Loucy (cell line): Measurements from ENCODE around the gene HHATL.
"Not testable (repeated sequence)": the region's sequence is repeated elsewhere in the genome, so short reads cannot be mapped to it uniquely, and the experiment has no call there.

ENCODE experiments used
- H2AFZ ChIP-seq: fragments of 200-600 bp; sonication (generic); 2 replicates; pipeline ENCODE4 v1.6.0; 2016; ENCODE audit warnings: antibody characterized with exemption, mild to moderate bottlenecking, low read length, moderate library complexity
- H3F3A ChIP-seq: fragments of 200-600 bp; 2 replicates; pipeline ENCODE4 v1.6.0; 2016; ENCODE audit warnings: antibody characterized with exemption, low read depth, mild to moderate bottlenecking
- H3K27me3 ChIP-seq: fragments of 200-600 bp; sonication (generic); 2 replicates; pipeline ENCODE4 v1.6.1; 2014; ENCODE audit warnings: low read length, mild to moderate bottlenecking; ENCODE audit not compliant: insufficient read depth, poor library complexity, severe bottlenecking
- H3K36me3 ChIP-seq: fragments of 200-600 bp; sonication (generic); 2 replicates; pipeline ENCODE4 v1.6.1; 2016; ENCODE audit warnings: low read length; ENCODE audit not compliant: insufficient read depth
- H3K4me1 ChIP-seq: fragments of 200-600 bp; sonication (generic); 2 replicates; pipeline ENCODE4 v1.5.1; 2014; ENCODE audit warnings: low read length, mild to moderate bottlenecking; ENCODE audit not compliant: insufficient read depth, poor library complexity, severe bottlenecking
- H3K4me2 ChIP-seq: fragments of 200-600 bp; sonication (generic); 2 replicates; pipeline ENCODE4 v1.6.0; 2014; ENCODE audit warnings: antibody characterized with exemption, low read length, low read depth, mild to moderate bottlenecking; ENCODE audit not compliant: poor library complexity, severe bottlenecking
- H3K4me3 ChIP-seq: fragments of 200-600 bp; sonication (generic); 2 replicates; pipeline ENCODE4 v1.5.1; 2014; ENCODE audit warnings: low read length, mild to moderate bottlenecking, mixed read lengths; ENCODE audit not compliant: poor library complexity, severe bottlenecking
- H3K79me2 ChIP-seq: fragments of 200-600 bp; sonication (generic); 2 replicates; pipeline ENCODE4 v1.6.1; 2014; ENCODE audit warnings: low read length; ENCODE audit not compliant: insufficient read depth
- H3K9ac ChIP-seq: fragments of 200-600 bp; sonication (generic); 2 replicates; pipeline ENCODE4 v1.6.0; 2014; ENCODE audit warnings: mild to moderate bottlenecking, low read depth, low read length, moderate library complexity; ENCODE audit not compliant: poor library complexity, severe bottlenecking
- H3K9me2 ChIP-seq: fragments of 200-600 bp; sonication (generic); replicated peaks from 2 replicates; pipeline ENCODE4 v1.6.1; 2016; ENCODE audit warnings: low read depth, low read length, mixed read lengths
- H3K9me3 ChIP-seq: fragments of 200-600 bp; sonication (generic); 2 replicates; pipeline ENCODE4 v1.6.1; 2014; ENCODE audit warnings: mild to moderate bottlenecking, antibody characterized with exemption, low read length, low read depth; ENCODE audit not compliant: insufficient read depth
- H4K20me1 ChIP-seq: fragments of 200-600 bp; sonication (generic); 2 replicates; pipeline ENCODE4 v1.6.0; 2014; ENCODE audit warnings: antibody characterized with exemption, low read length, mild to moderate bottlenecking; ENCODE audit not compliant: insufficient read depth, poor library complexity, severe bottlenecking
- EZH2phosphoT487 ChIP-seq: fragments of 200-600 bp; IDR thresholded peaks from 2 replicates; pipeline ENCODE4 v1.6.1; 2018; ENCODE audit warnings: antibody characterized with exemption, mild to moderate bottlenecking, moderate library complexity, borderline replicate concordance
- TF ChIP-seq, protein P1 (sequence below): fragments of 200-600 bp; sonication (generic); conservative IDR thresholded peaks from 2 replicates; pipeline ENCODE4 v1.5.1; 2014; ENCODE audit warnings: mild to moderate bottlenecking, antibody characterized with exemption, low read length

HHATL gene

DNA sequence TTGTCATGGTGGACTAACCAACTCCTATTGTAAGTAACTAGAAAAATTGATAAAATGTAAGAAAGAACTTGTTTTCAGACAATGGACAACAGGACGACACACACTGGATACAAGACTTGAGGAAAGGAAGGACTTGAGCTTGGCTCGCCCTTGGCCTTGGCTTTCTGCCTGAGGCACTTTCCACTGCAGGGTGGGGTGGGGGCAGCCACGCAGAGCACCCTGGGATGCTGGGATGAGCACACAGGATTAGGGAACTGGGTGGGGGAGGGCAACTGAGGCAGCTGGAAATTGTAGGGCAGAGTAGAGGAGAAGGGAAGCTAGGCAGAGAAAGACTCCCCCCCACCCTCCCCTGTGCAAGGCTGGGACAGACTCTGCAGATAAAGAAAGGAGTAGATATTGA, 25.5 kb upstream of the HHATL start:
- no peaks in the 10 kb centered on the region for H4K20me1 ChIP-seq
- no peaks in the 10 kb centered on the region for H3K9me2 ChIP-seq
- no peak overlapping the region for H3K4me3 ChIP-seq
- no peaks in the 10 kb centered on the region for H3K36me3 ChIP-seq
- no peaks in the 10 kb centered on the region for H3K4me1 ChIP-seq
- no peaks in the 10 kb centered on the region for H3F3A ChIP-seq
- no peak overlapping the region for H3K4me2 ChIP-seq
- no peaks in the 10 kb centered on the region for H3K79me2 ChIP-seq
- no peaks in the 10 kb centered on the region for H3K9me3 ChIP-seq
- H3K27me3 ChIP-seq: no peaks in the 10 kb centered on the region
- TF ChIP-seq EZH2phosphoT487: no peak
- TF ChIP-seq, protein P1, sequence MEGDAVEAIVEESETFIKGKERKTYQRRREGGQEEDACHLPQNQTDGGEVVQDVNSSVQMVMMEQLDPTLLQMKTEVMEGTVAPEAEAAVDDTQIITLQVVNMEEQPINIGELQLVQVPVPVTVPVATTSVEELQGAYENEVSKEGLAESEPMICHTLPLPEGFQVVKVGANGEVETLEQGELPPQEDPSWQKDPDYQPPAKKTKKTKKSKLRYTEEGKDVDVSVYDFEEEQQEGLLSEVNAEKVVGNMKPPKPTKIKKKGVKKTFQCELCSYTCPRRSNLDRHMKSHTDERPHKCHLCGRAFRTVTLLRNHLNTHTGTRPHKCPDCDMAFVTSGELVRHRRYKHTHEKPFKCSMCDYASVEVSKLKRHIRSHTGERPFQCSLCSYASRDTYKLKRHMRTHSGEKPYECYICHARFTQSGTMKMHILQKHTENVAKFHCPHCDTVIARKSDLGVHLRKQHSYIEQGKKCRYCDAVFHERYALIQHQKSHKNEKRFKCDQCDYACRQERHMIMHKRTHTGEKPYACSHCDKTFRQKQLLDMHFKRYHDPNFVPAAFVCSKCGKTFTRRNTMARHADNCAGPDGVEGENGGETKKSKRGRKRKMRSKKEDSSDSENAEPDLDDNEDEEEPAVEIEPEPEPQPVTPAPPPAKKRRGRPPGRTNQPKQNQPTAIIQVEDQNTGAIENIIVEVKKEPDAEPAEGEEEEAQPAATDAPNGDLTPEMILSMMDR: no peak
- no peak overlapping the region for H3K9ac ChIP-seq
- H2AFZ ChIP-seq: no peak overlapping the region

DNA sequence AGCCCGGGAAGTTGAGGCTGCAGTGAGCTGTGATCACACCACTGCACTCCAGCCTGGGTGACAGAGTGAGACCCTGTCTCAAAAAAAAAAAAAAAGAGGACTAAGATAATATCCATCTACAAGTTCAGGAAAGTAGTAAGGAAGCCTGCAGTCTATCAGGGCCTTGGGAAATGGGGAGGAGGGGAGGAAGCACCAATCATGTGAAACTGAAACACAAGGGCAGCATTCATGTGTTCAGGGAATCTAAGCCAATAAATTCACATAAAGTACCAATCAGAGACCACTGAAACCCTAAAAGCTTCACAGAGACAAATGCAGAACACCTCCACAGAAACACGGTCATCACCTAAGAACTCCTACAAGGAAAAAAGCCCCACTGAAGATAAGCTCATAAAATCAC, 22.9 kb upstream of the HHATL start:
- Histone ChIP-seq H4K20me1 (no peaks in the 10 kb centered on the region), H3K27me3 (no peaks in the 10 kb centered on the region), H3F3A (no peaks in the 10 kb centered on the region), H3K4me1 (no peaks in the 10 kb centered on the region), H3K9me2 (no peaks in the 10 kb centered on the region), H3K4me3 (no peak overlapping the region), H3K9ac (no peak overlapping the region), H3K4me2 (no peak overlapping the region), H2AFZ (no peak overlapping the region), H3K79me2 (no peaks in the 10 kb centered on the region), H3K9me3 (no peaks in the 10 kb centered on the region), H3K36me3 (no peaks in the 10 kb centered on the region)
- TF ChIP-seq, protein P1: no peak
- no peak for TF ChIP-seq EZH2phosphoT487

DNA sequence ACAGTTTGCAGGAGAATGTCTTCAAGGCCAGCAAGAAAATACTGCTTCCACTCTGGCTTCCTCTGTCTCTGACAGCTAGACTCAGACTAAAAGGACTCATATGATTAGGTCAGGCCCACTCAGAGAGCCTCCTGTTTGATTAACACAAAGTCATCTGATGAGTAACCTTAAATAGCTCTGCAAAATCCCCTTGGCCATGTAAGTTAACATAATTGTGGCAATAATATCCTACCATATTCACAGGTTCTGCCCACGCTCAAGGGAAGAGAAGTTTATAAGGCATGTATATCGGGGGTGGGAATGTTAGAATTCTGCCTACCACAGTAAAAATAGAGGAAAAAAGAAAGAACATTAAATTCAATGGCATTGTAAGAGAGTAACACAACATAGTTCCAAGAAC, 20.6 kb upstream of the HHATL start:
- Histone ChIP-seq H3K9ac (no peak overlapping the region), H4K20me1 (no peaks in the 10 kb centered on the region), H3K9me3 (no peaks in the 10 kb centered on the region), H3K4me2 (no peak overlapping the region), H3K27me3 (no peaks in the 10 kb centered on the region), H2AFZ (no peak overlapping the region), H3K4me1 (no peaks in the 10 kb centered on the region), H3F3A (no peaks in the 10 kb centered on the region), H3K4me3 (no peak overlapping the region), H3K79me2 (no peaks in the 10 kb centered on the region), H3K9me2 (no peaks in the 10 kb centered on the region), H3K36me3 (no peaks in the 10 kb centered on the region)
- no peak for TF ChIP-seq EZH2phosphoT487
- TF ChIP-seq, protein P1: no peak

DNA sequence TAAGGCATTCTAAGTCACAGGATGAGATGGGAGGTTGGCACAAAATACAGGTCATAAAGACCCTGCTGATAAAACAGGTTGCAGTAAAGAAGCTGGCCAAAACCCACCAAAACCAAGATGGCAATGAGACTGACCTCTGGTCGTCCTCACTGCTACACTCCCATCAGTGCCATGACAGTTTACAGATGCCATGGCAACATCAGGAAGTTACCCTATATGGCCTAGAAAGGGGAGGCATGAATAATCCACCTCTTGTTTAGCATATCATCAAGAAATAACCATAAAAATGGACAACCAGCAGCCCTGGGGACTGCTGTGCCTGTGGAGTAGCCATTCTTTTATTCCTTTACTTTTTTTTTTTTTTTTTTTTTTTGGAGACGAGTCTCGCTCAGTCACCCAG, 19.8 kb upstream of the HHATL start:
- H2AFZ ChIP-seq, H3K36me3 ChIP-seq, H4K20me1 ChIP-seq, H3F3A ChIP-seq, H3K9ac ChIP-seq, H3K4me3 ChIP-seq, H3K9me2 ChIP-seq, H3K4me1 ChIP-seq, H3K27me3 ChIP-seq, H3K9me3 ChIP-seq, H3K79me2 ChIP-seq, H3K4me2 ChIP-seq: not testable (repeated sequence)
